ENCODE results near the gene CLEC14A.

Gene CLEC14A, protein sequence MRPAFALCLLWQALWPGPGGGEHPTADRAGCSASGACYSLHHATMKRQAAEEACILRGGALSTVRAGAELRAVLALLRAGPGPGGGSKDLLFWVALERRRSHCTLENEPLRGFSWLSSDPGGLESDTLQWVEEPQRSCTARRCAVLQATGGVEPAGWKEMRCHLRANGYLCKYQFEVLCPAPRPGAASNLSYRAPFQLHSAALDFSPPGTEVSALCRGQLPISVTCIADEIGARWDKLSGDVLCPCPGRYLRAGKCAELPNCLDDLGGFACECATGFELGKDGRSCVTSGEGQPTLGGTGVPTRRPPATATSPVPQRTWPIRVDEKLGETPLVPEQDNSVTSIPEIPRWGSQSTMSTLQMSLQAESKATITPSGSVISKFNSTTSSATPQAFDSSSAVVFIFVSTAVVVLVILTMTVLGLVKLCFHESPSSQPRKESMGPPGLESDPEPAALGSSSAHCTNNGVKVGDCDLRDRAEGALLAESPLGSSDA

GRCh38 chr14:38255673-38256532 is at the start of gene CLEC14A:
Gene CLEC14A (minus strand): TSS chr14:38256093. CDS start chr14:38256022, 71 bp downstream.
- no peak for DNase-seq

DNA sequence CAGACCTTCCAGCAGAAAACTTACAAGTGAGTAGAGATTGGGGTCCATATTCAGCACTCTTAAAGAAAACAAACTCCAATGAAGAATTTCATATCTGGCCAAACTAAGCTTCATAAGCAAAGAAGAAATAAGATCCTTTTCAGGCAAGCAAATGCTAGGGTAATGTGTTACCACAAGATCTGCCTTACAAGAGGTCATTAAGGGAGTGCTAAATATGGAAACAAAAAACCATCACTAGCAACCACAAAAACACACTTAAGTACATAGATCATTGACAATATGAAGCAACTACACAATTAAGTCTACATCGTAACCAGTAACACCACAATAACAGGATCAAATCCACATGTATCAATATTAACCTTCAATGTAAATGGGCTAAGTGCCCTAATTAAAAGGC is 47.1 kb upstream of the CLEC14A start:
- no peak for DNase-seq

- DNase-seq: no peak
Measured at GRCh38 chr14:38302034-38302433, 46.1 kb upstream of the CLEC14A start.

DNA sequence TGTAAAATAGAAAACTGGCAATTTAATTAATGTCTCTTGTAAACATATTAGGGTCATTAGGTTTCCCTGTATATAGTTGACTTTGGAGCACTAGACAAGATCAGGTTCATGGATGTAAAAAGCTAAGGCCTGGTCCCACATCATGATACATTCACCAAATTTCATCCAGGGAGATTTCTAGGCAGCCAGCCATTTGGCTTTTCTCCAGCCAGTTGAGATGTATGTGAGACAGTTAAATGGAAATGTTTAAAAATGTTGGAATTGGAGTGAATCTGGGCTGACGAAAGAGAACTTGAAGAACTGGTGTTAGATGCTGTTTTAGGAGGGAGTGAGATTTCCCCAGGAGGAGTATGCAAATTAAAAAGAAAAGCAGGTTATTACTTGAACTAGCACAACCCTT is 41.8 kb upstream of the CLEC14A start:
- peak; percentile 24 for DNase-seq

- DNase-seq: peak; percentile 8
Measured at GRCh38 chr14:38291681-38292467, 36.0 kb upstream of the CLEC14A start.

GRCh38 chr14:38290601-38291188 is 34.8 kb upstream of the CLEC14A start:
- DNase-seq: peak; percentile 23

GRCh38 chr14:38286452-38286851 is 30.6 kb upstream of the CLEC14A start:
- peak; percentile 81 for DNase-seq

DNA sequence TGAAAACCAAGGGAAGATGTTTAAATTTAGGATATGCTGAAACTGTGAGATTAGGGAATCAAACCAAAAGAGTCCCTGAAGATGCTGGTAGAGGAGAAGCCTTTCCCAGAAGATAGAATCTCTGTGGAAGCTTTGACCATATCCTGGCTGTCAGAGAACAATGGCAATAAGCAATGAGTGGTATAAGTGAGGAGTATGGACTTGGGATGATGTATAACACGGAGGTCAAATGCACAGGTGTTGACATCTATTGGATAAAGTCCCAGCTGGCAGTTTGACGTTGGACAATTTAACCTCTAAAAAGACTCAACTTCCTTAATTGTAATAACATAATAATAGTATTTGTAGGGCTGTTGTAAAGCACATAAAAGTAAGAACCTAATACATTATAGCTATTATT is 30.1 kb upstream of the CLEC14A start:
- DNase-seq: peak; percentile 88

DNA sequence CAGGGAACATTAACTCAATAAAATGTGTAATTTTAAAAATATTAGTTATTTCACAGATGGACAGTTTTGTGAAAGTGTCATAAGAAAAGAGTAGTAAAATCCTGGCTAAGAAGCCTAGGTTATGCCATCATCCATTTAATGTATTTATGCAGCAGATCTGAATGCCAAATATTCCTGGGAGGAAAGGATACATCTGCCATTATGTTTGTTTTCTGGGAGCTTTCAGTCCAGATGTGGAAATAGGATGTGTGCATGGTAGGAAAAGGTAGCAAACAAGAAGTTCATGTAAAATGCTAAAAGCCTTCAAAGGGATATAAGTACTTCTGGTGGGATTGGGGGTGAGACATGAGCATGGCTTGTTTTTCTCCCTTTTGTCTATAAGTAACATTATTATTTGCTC is 27.0 kb upstream of the CLEC14A start:
- DNase-seq: peak; percentile 11

DNA sequence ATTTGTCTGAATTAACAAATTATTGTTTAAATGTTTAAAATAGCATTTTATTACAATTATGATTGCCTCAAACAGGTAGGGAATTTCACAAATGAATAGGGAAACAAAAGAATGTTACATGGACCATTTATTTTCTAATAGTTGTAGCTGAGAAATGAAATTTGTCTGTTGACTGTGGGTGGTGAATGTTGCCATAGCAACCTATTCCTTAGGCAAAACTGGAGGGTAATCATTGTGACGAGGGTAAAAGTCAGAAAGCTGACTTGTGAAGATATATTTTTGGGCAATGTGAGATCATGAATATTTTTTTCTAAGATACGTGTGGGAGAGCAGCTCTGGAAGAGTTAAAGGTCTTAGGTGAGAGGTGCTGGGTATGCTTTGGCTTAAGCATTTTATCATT is 24.2 kb upstream of the CLEC14A start:
- DNase-seq: peak; percentile 88

DNA sequence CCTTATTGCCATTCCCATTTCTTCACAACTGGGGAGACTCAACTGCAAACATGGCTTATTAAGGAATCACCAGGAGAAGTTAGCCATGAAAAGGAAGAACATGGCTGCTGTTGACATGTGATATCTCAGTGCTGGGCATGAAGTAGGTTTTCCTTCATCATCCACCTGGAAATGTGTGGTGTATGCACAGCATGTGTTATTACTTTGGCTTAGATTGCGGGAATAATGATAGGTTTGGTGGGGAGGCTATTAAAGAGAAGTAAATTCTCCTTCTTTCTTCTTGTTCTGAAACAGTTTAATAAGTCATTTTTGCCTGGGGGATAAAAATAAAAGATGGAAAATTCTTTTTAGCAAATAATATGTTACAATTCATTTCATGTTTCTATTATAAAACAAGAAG is 23.7 kb upstream of the CLEC14A start:
- peak; percentile 96 for DNase-seq

DNA sequence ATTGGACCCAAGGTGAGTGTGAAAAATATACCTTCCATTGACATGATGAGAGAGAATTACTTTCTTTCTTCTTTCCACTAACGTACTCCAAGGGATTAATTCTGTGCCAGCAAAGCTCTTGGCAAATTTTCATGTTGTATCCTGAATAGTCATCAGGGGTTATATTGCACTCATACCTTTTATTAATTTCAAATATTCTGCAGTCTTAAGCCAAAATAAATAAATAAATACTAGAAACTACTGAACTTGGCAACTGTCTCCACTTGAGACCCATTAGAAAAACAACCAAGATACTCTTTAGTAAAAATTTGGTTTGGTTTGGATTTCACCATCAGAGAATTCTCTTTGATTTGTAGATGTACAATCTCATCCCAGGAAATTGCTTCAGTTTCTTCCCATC is 22.1 kb upstream of the CLEC14A start:
- DNase-seq: no peak

DNA sequence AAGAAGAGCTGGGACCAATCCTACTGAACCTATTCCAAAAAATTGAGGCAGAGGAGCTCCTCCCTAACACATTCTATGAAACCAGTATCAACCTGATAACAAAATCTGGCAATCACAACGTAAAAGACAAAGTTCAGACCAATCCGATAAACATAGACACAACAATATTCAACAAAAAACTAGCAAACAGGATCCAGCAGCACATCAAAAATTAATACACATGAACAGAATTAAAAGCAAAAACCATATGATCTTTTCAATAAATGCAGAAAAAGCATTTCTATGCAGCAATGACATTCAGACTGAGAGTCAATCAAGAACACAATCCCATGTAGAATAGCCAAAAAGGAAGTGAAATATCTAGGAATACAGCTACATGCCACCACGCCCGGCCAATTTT is 7.0 kb upstream of the CLEC14A start:
- no peak for DNase-seq

DNA sequence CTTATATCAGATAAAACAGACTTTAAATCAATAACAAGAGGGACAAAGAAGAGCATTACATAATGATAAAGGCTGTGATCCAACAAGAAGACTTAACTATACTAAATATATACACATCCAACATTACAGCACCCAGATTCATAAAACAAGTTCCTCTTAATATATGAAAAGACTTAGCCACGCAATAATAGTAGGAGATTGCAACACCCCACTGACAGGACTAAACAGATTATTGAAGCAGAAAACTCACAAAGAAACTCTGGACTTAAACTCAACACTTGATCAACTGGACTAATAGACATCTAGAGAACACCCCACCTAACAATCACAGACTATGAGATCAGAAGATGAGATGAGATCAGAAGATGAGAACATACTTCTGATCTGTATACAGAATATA is 5.7 kb upstream of the CLEC14A start:
- DNase-seq: no peak

- DNase-seq: peak; percentile 31
Measured at GRCh38 chr14:38257507-38257906, 1.6 kb upstream of the CLEC14A start.

DNA sequence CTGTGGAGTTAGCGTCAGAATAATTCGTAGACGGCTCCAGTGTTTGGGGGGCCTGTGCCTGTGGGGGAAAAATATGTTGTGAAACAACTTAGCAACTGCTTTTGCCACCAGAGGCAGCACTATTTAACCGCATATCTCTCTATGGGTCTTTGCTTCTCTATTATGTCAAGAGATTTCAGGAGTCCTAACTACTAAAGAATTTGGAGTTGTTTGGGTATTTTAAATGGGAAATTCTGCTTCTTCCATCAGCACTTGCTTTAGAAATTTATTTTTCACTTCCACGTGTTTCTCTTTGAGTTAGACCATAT is 594 bp upstream of the CLEC14A start:
- no peak for DNase-seq

GRCh38 chr14:38255408-38255672 is 553 bp downstream of the CLEC14A start:
- no peak for DNase-seq

- no peak for DNase-seq
Measured at GRCh38 chr14:38254571-38255407, 1.1 kb downstream of the CLEC14A start.

- peak; percentile 70 for DNase-seq
Measured at GRCh38 chr14:38253676-38254075, 2.2 kb downstream of the CLEC14A start.

DNA sequence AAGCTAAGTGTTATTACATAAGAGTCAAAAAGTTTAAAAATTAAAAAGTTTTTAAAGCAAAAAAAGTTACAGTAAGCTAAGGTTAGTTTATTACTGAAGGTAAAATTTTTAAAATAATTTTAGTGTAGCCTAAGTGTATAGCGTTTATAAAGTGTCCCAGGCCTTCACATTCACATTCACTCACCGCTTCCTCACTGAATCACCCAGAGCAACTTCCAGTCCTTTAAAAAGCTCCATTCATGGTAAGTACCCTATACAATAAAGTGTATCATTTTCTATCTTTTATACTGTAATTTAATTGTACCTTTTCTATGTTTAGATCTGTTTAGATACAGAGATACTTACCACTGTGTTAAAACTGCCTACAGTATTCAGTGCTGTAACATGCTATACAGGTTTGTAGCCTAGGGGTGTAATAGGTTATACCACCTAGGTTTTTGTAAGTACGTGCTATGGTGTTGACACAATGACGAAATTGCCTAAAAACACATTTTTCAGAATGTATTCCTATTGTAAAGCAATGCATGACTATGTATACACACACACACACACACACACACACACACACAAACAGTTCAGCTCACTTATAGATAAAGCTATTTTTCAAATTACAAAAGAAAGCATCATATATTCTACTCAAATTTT is 3.7 kb downstream of the CLEC14A start:
- DNase-seq: peak; percentile 95

DNA sequence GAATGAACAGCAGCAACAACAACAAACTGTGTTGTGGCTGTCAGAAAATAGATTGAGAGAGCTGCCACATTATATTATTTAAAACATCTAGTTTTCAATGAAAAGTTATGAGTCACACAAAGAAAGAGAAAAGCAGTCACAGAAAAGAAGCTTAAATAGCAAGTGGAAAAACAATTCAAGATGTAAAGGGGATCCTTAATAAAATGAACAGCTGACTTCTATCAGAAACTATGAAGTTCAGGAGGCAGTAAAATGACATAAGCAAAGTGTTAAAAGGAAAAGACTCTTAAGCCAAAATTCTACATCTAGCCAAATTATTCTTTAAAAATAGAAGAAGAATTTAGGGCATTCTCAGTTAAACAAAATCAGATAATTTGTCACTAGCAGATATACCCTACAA is 5.6 kb downstream of the CLEC14A start:
- no peak for DNase-seq

Measured in NCI-H69 (cell line).